ENCODE results near the gene GJA4. TPM values are rescaled to one million over a fixed set of nuclear protein-coding genes. Genes with fewer than 3 reads are reported as not detected.
A peak's percentile ranks its signal among the peaks of the same experiment; 100 is the strongest.

GJA4 gene
- total RNA-seq, 4 donors from 2014 or later, result 2.0 to 5.0 (median 3.5) TPM

DNA sequence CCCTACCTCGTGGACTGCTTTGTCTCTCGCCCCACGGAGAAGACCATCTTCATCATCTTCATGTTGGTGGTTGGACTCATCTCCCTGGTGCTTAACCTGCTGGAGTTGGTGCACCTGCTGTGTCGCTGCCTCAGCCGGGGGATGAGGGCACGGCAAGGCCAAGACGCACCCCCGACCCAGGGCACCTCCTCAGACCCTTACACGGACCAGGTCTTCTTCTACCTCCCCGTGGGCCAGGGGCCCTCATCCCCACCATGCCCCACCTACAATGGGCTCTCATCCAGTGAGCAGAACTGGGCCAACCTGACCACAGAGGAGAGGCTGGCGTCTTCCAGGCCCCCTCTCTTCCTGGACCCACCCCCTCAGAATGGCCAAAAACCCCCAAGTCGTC, 2.0 kb downstream of the GJA4 start:
- intact Hi-C loops (cut with DNase I), result no loop called here
- Histone ChIP-seq H3K4me1 (peaks cover 7 to 28% (median 14%) of the 10 kb centered on the region in 3 donors), H3K36me3 (no peaks in the 10 kb centered on the region), H3K4me3 (peak overlapping the region; percentile 10 to 65 (median 40)), H3K27ac (peak overlapping the region in 2 of 4 donors; percentile 29 to 81), H3K9me3 (no peaks in the 10 kb centered on the region), H3K27me3 (peaks cover 0 to 35% (median 6%) of the 10 kb centered on the region in 4 donors)
- no peak for TF ChIP-seq POLR2A (IDR thresholded peaks at IDR 0.05)
- TF ChIP-seq, protein P1, sequence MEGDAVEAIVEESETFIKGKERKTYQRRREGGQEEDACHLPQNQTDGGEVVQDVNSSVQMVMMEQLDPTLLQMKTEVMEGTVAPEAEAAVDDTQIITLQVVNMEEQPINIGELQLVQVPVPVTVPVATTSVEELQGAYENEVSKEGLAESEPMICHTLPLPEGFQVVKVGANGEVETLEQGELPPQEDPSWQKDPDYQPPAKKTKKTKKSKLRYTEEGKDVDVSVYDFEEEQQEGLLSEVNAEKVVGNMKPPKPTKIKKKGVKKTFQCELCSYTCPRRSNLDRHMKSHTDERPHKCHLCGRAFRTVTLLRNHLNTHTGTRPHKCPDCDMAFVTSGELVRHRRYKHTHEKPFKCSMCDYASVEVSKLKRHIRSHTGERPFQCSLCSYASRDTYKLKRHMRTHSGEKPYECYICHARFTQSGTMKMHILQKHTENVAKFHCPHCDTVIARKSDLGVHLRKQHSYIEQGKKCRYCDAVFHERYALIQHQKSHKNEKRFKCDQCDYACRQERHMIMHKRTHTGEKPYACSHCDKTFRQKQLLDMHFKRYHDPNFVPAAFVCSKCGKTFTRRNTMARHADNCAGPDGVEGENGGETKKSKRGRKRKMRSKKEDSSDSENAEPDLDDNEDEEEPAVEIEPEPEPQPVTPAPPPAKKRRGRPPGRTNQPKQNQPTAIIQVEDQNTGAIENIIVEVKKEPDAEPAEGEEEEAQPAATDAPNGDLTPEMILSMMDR (IDR thresholded peaks at IDR 0.05), result no peak
- DNase-seq, result no peak
- 90 to 95% methylated on average over 4 to 6 of the region's 12 CpGs for WGBS, 2 donors

DNA sequence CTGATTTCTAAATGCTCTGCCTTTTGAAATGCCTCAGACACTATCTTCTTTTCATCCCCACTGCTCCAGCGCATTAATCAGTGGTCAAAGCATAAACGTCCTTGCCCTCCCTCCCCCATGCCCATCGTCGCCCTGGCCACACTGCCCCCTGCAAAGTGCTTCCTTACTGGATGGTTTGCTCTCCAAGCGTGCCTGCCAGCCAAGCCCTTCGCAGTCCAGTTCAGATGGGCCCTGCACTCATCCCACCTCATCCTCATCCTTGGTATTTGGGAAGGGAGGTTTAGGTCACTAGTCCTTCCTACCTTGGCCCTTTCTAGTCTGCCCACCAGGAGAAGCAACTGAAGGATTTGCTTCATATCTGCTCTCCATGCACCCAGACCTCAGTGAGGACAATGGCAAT, 3.1 kb downstream of the GJA4 start:
- intact Hi-C loops (cut with DNase I), result no loop called here
- H3K9me3 ChIP-seq, result no peaks in the 10 kb centered on the region
- DNase-seq, result no peak
- peak overlapping the region in 3 of 4 donors; percentile 10 to 65 (median 44) for H3K4me3 ChIP-seq
- H3K27me3 ChIP-seq, result peaks cover 0 to 31% (median 6%) of the 10 kb centered on the region in 4 donors
- TF ChIP-seq POLR2A (IDR thresholded peaks at IDR 0.05), result no peak
- TF ChIP-seq, protein P1 (IDR thresholded peaks at IDR 0.05), result no peak
- peaks cover 7 to 28% (median 14%) of the 10 kb centered on the region in 3 donors for H3K4me1 ChIP-seq
- 78% methylated on average over 6 of the region's 6 CpGs for WGBS, 2 donors
- no peaks in the 10 kb centered on the region for H3K36me3 ChIP-seq
- H3K27ac ChIP-seq, result no peak overlapping the region

DNA sequence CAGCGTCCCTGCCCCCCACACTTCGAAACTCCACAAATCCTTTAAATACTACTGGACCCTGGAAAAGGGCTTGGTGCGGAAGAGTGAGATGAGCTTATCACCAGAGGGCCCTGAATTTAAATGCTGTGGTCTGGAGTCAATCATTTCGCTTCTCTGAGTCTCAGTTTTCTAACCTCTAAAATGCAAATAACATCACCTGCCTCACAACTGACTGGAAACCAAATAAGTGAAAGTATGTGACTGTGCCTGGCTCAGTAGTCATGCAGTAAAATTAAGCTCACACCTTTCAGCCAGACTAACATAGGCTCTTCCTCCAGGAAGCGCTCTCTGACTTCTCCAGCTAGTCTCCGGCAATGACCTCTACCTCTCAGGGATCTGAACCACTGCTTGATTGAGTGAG, 4.2 kb downstream of the GJA4 start:
- no peak overlapping the region for H3K27ac ChIP-seq
- DNase-seq, result no peak
- H3K27me3 ChIP-seq, result peaks cover 0 to 20% (median 4%) of the 10 kb centered on the region in 4 donors
- 79 to 84% methylated on average over 4 to 6 of the region's 6 CpGs for WGBS, 2 donors
- intact Hi-C loops (cut with DNase I), result no loop called here
- TF ChIP-seq, protein P1 (IDR thresholded peaks at IDR 0.05), result no peak
- no peak for TF ChIP-seq POLR2A (IDR thresholded peaks at IDR 0.05)
- H3K4me3 ChIP-seq, result peak overlapping the region in 2 of 4 donors; percentile 44 to 65
- H3K9me3 ChIP-seq, result no peaks in the 10 kb centered on the region
- H3K36me3 ChIP-seq, result no peaks in the 10 kb centered on the region
- peaks cover 7 to 24% (median 13%) of the 10 kb centered on the region in 3 donors for H3K4me1 ChIP-seq

DNA sequence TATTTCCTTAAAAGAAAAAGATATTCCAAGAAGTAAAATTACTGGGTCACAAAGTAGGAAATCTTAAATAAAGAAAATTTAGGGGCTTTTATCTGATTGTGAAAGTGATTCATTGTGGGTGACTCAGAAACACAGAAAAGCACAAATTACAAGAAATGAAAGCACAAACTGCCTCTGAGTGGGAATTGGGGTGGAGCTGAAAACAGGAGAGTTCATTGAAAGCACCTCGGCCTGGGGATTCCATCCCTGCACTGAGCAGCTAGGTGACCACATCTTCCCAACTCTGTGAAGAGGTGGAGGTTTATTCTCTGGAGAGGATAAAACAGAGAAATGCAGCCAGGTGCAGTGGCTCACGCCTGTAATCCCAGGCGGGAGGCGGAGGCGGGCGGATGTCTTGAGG, 7.4 kb downstream of the GJA4 start:
- Histone ChIP-seq H3K4me3 (no peak overlapping the region), H3K36me3 (no peaks in the 10 kb centered on the region), H3K9me3 (no peaks in the 10 kb centered on the region), H3K27ac (no peak overlapping the region), H3K4me1 (no peaks in the 10 kb centered on the region), H3K27me3 (no peaks in the 10 kb centered on the region)
- DNase-seq, result no peak
- TF ChIP-seq, protein P1 (IDR thresholded peaks at IDR 0.05), result no peak
- no peak for TF ChIP-seq POLR2A (IDR thresholded peaks at IDR 0.05)
- WGBS, 2 donors, result 74 to 85% methylated on average over 6 of the region's 6 CpGs
- intact Hi-C loops (cut with DNase I), result no loop called here

DNA sequence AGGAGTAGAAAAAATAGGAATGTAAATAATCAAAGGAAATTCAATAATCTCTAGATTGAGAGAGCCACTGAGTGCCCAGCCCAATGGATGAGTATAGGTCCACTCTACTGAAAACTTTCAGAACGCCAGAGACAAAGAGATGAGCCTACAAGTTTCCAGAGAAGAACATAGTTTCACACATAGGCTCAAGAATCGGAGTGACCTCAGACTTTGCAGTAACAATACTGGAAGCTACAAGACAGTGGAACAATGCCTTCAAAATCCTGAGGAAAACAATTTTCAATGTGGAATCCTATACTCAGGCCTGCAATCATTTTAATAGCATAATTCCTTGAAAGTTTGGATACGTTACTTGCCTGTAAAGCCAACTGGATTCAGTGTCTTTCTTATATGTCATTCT, 11.0 kb downstream of the GJA4 start:
- Histone ChIP-seq H3K27me3 (no peaks in the 10 kb centered on the region), H3K36me3 (no peaks in the 10 kb centered on the region), H3K4me3 (no peak overlapping the region), H3K9me3 (no peaks in the 10 kb centered on the region), H3K27ac (no peak overlapping the region), H3K4me1 (no peaks in the 10 kb centered on the region)
- intact Hi-C loops (cut with DNase I), result no loop called here
- DNase-seq, result no peak
- TF ChIP-seq POLR2A (IDR thresholded peaks at IDR 0.05), result no peak
- 86 to 94% methylated on average over 3 of the region's 3 CpGs for WGBS, 2 donors

DNA sequence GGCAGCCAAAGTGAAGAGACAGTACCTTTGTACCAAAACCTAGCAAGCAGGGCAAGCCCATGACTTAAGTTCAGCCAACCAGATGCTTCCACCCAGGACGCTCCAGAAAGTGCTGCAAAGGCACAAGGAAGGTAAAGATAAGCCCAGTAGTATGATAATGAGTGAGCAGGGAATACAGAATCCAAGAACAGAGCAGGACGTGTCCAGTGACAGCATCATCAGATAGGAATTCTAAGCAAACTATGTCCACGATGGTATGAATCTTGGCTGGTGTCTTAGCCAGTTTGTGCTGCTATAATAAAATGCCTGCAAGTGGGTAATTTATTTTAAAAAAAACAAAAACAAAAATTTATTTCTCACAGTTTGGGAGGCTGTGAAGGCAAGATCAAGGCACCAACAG, 13.6 kb downstream of the GJA4 start:
- Histone ChIP-seq H3K4me3 (no peak overlapping the region), H3K36me3 (no peaks in the 10 kb centered on the region), H3K27ac (no peak overlapping the region), H3K4me1 (no peaks in the 10 kb centered on the region), H3K27me3 (no peaks in the 10 kb centered on the region), H3K9me3 (no peaks in the 10 kb centered on the region)
- no peak for DNase-seq
- 44 to 50% methylated on average over 2 to 3 of the region's 3 CpGs for WGBS, 2 donors
- no peak for TF ChIP-seq POLR2A (IDR thresholded peaks at IDR 0.05)
- TF ChIP-seq, protein P1 (IDR thresholded peaks at IDR 0.05), result no peak
- intact Hi-C loops (cut with DNase I), result no loop called here

Data from esophagus squamous epithelium (tissue), 5 donors.